Lung microvascular endothelial cell (primary cell): ENCODE results near the gene ZCCHC10. TPM values are rescaled to one million over a fixed set of nuclear protein-coding genes. Genes with fewer than 3 reads are reported as not detected.
"Not testable (repeated sequence)": the region's sequence is repeated elsewhere in the genome, so short reads cannot be mapped to it uniquely, and the experiment has no call there.

Experiments used
- DNase-seq, 2 donors: peaks; one replicate each; pipeline versions ENCODE4 v3.0.0 to v3.0.0-alpha.2; 2010; ENCODE audit warnings: low read depth in 2 of 2
- total RNA-seq: library from RNA; depleted of rRNA; stranded (reverse); fragments of >200 nt; gene quantifications from 2 replicates; pipeline ENCODE4 v1.2.1, GENCODE V29; 2014

The ZCCHC10 gene
- total RNA-seq, 1 donor from 2014 or later = 14.3 TPM

DNA sequence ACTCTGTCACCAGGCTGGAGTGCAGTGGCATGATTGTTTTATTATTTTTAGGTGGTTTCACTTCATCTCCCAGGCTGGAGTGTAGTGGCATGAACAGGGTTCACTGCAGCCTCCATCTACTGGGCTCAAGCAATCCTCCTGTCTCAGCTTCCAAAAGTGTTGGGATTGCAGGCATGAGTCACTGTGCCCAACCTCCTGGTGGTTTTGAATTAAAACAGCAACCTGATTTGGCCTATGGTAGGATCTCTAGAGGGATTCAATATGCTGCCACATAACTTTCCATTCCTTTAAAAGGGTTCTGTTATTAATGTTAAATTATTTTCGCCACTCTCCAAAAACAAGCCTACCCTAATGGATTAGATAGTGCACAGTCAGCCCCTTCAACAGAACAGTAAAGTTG is 15.6 kb upstream of the ZCCHC10 start:
- peak in 1 of 2 donors; percentile 16 for DNase-seq

DNA sequence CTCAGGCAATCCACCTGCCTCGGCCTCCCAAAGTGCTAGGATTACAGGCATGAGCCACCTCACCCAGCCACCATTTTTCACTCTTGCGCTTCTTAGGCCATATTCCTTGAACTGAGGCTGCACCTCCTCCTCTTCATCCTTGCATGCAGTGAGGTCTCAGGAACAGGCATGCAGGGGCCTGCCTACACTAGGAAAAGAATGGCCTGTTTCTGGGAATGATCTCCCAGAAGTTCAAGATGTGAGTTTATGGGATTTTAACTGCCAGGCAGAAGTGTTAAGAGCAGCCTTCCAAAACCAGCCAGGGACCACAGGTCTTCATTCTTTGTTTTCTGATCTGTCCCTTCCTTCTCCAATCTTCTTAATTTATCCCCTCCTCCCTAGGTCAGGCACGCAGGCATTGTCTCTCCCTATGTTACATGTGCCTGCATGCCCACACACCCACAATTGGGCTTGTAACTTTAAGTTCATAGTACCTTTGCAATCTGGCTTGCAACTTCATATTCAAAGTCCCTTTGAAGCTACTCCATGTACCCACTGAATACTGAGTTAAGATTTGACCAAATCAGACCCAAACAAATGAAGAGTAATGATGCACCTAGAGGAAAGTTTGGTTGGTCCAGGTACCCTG is 14.9 kb upstream of the ZCCHC10 start:
- no peak for DNase-seq

DNA sequence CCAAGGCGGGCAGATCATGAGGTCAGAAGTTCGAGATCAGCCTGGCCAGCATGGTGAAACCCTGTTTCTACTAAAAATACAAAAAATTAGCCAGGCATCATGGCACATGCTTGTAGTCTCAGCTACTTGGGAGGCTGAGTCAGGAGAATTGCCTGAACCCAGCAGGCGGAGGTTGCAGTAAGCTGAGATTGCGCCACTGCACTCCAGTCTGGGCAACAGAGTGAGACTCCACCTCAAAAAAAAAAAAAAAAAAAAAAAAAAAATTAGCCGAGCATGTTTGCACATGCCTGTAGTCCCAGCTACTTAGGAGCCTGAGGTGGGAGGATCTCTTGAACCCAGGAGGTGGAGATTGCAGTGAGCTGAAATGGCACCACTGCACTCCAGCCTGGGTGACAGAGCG is 10.3 kb upstream of the ZCCHC10 start:
- not testable (repeated sequence) for DNase-seq

DNA sequence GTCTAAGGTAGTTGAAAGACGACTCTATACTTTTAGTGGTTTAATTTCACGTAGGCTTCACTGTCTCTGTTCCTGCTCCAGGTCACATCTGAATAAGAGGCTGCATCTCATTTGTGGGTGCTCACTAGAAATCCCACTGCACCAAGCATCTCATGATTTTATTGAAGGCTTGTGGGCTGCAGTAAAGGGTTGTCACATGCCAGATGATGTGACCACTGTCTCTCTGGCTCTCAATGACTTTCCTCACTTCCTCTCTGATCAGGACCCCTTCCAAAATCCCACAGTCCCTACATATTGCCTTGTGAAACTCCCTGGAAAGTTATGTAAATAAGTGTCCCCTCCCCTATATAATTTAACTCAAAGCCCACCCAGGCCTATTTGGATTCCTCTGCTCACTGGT is 8.9 kb upstream of the ZCCHC10 start:
- DNase-seq = no peak

- DNase-seq = no peak
Observed at GRCh38 chr5:133034064-133034463, 7.7 kb upstream of the ZCCHC10 start.

DNA sequence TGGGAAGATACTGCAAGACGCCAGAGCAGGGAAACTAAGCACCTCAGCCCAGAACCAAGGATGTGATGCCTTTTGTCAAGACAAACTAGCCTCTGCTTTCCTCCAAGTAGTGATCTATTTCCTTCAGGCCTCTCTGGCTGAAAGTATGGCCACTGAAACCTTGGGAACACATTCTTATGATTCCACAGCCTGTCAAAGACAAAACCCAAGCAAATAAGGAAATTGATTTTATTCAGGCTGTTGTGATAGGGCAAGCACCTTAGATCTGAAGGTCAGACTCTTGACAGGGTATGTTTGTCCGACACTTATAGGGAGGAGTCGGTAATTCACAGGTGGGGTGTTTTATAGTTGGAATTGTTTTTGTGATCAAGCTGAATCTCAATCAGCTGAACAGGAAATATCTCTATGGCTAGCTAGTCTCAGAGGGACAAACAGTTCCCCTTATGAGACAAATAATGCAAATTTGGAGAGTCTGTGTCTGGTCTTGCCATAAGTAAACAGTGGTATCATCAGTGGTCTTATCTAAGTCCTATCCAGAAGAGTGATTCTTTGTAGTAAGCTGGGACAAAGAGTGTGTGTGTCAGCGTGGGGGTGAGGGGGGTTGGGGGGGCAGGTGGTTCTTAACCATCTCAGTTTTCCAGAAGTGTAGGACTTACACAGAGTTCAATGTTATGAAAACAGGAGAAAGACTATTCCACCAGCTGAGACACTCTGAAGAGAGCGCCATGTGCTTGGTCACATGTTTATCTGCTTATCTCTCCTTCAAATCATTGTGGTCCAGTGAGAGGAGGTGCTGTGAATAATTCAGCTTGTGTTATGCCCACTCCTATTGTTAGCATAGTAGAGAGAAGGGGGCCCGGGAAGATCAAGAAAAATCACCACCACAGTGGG is 6.7 kb upstream of the ZCCHC10 start:
- DNase-seq = no peak

GRCh38 chr5:133030343-133031005 is 4.1 kb upstream of the ZCCHC10 start:
- DNase-seq = no peak

DNA sequence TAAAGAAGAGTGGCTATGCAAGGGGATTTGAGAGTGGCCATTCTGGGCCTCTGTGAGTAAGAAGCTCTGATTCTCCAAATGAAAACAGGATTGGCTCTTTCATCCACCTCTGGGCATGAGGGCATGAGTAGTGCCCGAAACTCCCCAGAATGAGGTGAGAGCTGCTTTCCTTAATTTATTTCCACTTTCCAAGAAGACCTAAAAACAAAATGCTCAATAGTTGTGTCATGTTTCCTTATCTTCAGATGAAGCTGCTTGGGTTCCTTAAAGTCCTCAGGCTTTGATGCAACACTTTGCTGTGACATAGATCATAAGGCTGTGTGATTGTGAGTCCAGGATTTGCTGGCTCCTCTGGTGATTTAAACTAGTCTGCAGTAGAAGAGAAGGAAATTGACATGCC is 3.1 kb upstream of the ZCCHC10 start:
- no peak for DNase-seq

DNA sequence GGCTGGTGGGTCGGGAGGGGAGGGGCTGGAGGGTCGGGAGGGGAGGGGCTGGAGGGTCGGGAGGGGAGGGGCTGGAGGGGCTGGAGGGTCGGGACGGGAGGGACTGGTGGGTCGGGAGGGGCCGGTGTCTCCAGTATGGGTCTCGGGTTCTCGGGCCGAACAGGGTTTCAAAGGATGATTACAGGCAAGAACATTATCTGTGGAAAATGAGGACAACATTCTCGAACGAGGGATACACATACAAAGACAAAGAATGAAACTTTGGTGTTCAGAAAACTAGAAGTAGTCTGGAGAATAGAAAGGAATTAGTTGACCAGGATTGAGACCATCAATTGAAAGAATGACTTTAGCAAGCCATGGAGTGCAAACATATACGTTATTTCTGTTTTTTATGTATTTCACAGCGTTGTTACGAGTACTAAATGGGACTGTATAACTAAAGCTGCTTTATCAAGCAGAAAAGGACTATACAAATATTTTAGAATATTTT is 360 bp upstream of the ZCCHC10 start:
- no peak for DNase-seq

DNA sequence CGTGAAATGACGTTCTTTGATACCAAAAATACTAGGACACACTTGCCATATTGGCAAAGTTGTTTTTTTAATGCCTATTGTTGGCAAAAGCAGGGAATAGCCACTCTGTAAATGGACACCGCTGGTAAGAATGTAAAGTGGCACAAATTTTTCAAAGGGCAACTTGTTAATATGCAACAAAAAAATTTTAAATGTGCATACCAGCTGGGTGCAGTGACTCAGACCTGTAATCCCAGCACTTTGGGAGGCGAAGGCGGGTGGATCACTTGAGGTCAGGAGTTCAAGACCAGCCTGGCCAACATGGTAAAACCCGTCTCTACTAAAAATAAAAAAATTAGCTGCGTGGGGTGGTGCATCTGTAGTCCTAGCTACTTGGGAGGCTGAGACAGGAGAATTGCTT is 6.9 kb downstream of the ZCCHC10 start:
- not testable (repeated sequence) for DNase-seq

GRCh38 chr5:133017964-133018363 is 8.4 kb downstream of the ZCCHC10 start:
- no peak for DNase-seq

DNA sequence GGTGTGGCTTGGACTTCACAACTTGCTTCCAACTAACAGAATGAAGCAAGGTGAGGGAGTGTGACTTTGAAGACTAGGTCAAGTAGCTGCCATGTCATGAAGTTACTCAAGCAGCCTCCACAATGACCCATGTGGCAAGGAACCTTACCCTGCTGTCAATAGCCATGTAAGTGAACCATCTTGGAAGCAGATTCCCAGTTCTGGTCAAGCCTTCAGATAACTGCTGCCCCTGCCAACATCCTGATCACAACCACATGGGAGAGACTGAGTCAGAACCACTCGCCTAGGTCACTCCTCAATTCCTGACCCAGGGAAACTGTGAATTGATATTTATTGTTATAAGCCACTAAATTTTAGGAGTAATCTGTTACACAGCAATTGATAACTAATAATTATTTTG is 10.9 kb downstream of the ZCCHC10 start:
- DNase-seq = no peak

- DNase-seq = not testable (repeated sequence)
Observed at GRCh38 chr5:133008455-133008854, 17.9 kb downstream of the ZCCHC10 start.

GRCh38 chr5:133006653-133007052 is 19.7 kb downstream of the ZCCHC10 start:
- DNase-seq = no peak

- no peak for DNase-seq
Observed at GRCh38 chr5:132999246-132999645, 27.1 kb downstream of the ZCCHC10 start.

GRCh38 chr5:132998556-132998955 is 27.8 kb downstream of the ZCCHC10 start:
- no peak for DNase-seq

DNA sequence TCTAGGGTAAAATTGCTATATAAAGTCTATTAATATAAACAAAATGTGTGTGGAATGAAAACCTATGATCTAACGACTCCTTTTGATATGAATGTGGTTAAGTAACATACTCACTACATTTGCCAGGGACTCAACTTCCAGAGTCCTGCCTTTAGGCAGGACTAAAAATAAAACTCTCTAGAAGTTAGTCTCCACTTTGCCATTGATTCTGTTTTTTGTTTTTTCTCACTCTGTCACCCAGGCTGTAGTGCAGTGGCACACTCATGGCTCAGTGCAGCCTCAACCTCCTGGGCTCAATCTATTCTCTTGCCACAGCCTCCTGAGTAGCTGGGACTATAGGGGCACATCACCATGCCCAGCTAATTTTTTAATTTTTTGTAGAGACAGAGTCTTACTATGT is 30.0 kb downstream of the ZCCHC10 start:
- DNase-seq = no peak

DNA sequence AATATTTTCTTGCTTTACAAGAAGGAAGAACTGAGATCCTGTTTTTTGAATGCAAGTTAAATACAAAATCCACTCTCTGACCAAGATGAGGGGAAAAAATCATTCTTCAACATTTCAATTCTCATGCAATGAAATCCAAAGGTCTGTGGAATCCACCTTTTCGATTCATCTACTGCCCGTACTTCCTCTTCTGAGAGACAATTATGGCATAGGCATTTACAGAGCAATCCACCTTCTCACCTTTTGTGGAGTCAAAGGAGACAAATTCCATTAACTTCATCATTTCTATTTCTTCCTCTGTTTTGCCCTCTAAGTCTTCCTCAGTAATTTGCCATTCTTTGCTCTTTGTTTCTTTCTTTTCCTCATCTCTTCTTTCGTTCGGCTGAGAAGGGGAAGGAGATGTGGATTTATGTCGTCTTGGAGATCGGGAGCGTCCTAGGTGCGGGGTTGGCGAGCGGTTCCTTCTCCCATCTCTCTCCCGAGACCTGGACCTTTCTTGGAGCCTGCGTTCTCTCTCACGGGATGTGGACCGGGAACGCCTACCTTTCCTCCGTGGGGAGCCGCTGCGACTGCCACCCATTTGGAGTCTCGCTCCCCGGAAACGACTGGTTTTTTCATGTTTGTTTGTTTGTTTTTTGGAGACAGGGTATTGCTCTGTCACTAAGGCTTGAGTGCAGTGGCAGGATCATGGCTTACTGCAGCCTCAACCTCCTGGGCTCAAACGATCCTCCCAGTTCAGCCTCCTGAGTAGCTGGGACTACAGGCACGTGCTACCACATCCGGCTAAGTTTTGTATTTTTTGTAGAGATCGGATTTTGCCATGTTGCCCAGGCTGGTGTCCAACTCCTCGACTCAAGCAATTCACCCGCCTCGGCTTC is 38.6 kb downstream of the ZCCHC10 start:
- no peak for DNase-seq

DNA sequence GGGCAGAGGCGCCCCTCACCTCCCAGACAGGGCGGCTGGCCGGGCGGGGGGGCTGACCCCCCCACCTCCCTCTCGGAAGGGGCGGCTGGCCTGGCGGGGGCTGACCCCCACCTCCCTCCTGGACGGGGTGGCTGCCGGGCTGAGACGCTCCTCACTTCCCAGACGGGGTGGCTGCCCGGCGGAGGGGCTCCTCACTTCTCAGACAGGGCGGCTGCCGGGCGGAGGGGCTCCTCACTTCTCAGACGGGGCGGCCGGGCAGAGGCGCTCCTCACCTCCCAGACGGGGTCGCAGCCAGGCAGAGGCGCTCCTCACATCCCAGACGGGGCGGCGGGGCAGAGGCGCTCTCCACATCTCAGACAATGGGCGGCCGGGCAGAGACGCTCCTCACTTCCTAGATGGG is 43.4 kb downstream of the ZCCHC10 start:
- not testable (repeated sequence) for DNase-seq

DNA sequence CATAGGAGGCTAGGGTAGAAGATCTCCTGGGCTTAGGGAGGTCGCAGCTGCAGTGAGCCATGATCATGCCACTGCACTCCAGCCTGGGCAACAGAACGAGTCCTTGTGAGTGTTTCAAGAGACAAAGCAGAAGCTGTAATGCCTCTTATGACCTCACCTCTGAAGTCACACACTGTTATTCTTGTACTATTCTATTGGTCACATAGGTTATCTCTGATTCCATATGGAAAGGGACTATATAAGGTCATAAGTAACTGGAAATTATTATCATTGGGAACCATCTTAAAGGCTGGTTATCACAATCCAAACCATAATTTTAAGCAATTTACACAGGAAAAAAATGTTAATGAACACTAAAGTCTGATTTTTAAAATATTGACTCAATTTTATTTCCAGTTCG is 45.1 kb downstream of the ZCCHC10 start:
- DNase-seq = no peak

DNA sequence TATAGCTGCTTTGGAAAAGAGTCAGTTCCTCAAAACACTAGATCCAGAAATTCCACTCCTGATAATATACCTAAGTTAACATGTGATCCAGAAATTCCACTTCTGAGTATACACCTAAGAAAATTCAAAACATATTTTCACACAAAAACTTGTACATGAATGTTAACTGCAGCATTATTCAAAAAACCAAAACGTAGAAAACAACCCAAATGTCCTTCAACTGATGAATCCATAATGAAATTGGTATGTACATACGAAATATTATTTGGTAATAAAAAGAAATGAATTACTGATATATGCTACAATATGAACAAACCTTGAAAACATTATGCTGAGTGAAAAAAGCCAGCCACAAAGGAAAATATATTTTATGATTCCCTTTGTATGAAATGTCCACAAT is 46.4 kb downstream of the ZCCHC10 start:
- DNase-seq = no peak
